PC-3 (cell line): ENCODE data around the gene APOBEC2.

Experiments used
- CTCF ChIP-seq: fragments of 300-600 bp; sonication (generic); conservative IDR thresholded peaks from 2 replicates; pipeline ENCODE4 v1.5.1; 2017; ENCODE audit warnings: antibody characterized with exemption, low read depth, mild to moderate bottlenecking, low read length
- EZH2 ChIP-seq: fragments of 300-600 bp; sonication (generic); IDR thresholded peaks from one replicate; pipeline ENCODE4 v1.6.1; 2017; ENCODE audit warnings: antibody characterized with exemption, mild to moderate bottlenecking, low read length; ENCODE audit not compliant: unreplicated experiment

- TF ChIP-seq EZH2 (no peak), CTCF (no peak)
Measured at GRCh38 chr6:41100871-41101287, 47.9 kb downstream of the APOBEC2 start.
